HepG2 (cell line): ENCODE results near the gene POU5F1. TPM values are rescaled to one million over a fixed set of nuclear protein-coding genes. Genes with fewer than 3 reads are reported as not detected.

ENCODE experiments used
- ARID2 ChIP-seq: sonication (generic); formaldehyde crosslinking; IDR thresholded peaks from 2 replicates; pipeline ENCODE4 v1.8.1; 2022; ENCODE audit warnings: mild to moderate bottlenecking, missing genetic modification reagents, borderline replicate concordance
- ARID5B ChIP-seq: IDR thresholded peaks from 2 replicates; pipeline ENCODE4 v1.4.0; 2020; ENCODE audit warnings: mild to moderate bottlenecking, missing genetic modification reagents
- BRCA1 ChIP-seq: sonication (generic); formaldehyde crosslinking; IDR thresholded peaks from 2 replicates; pipeline ENCODE4 v1.4.0; 2020; ENCODE audit warnings: missing genetic modification reagents
- CAMTA2 ChIP-seq: sonication (generic); formaldehyde crosslinking; IDR thresholded peaks from 2 replicates; pipeline ENCODE4 v1.4.0; 2020; ENCODE audit warnings: mild to moderate bottlenecking, missing genetic modification reagents, borderline replicate concordance
- GABPA ChIP-seq, 2 experiments: IDR thresholded peaks; 2 replicates each; pipeline ENCODE4 v1.6.1; 2011 to 2016; ENCODE audit warnings: low read depth in 2 of 2, low read length in 1 of 2, missing biosample characterization in 1 of 2, missing genetic modification characterization in 1 of 2
- KLF15 ChIP-seq: sonication (generic); formaldehyde crosslinking; IDR thresholded peaks from 2 replicates; pipeline ENCODE4 v1.8.1; 2023; ENCODE audit warnings: borderline replicate concordance, mild to moderate bottlenecking, inconsistent platforms, missing genetic modification reagents, mixed read lengths
- MAZ ChIP-seq, 2 experiments: sonication (generic) in 1 of 2; formaldehyde crosslinking in 1 of 2; IDR thresholded peaks; 2 replicates each; pipeline versions ENCODE4 v1.5.0 to v1.6.1; 2012 to 2020; ENCODE audit warnings: low read depth in 2 of 2, mild to moderate bottlenecking in 2 of 2, borderline replicate concordance in 1 of 2, improper control_type of control experiment in 1 of 2, low read length in 1 of 2, missing genetic modification reagents in 1 of 2, moderate library complexity in 1 of 2
- PAXIP1 ChIP-seq: sonication (generic); formaldehyde crosslinking; conservative IDR thresholded peaks from 2 replicates; pipeline ENCODE4 v1.4.0; 2020; ENCODE audit warnings: mild to moderate bottlenecking, missing genetic modification reagents, moderate library complexity
- REL ChIP-seq: sonication (generic); formaldehyde crosslinking; conservative IDR thresholded peaks from 2 replicates; pipeline ENCODE4 v1.8.0; 2022; ENCODE audit warnings: mild to moderate bottlenecking, missing genetic modification reagents, moderate library complexity
- SYNCRIP ChIP-seq: fragments of 200-400 bp; formaldehyde crosslinking; IDR thresholded peaks from 2 replicates; pipeline ENCODE4 v1.6.1; 2018; ENCODE audit warnings: mild to moderate bottlenecking, low read depth, low read length; ENCODE audit not compliant: insufficient read depth
- U2AF1 ChIP-seq: fragments of 200-400 bp; formaldehyde crosslinking; optimal IDR thresholded peaks from 2 replicates; pipeline ENCODE3; 2017; ENCODE audit warnings: mild to moderate bottlenecking, low read depth, low read length
- ZBTB26 ChIP-seq: IDR thresholded peaks from 2 replicates; pipeline ENCODE4 v1.6.1; 2016; ENCODE audit warnings: missing compliant biosample characterization, missing genetic modification reagents, borderline replicate concordance
- ZBTB38 ChIP-seq: sonication (generic); formaldehyde crosslinking; IDR thresholded peaks from 2 replicates; pipeline ENCODE4 v1.5.1; 2020; ENCODE audit warnings: mild to moderate bottlenecking, missing genetic modification reagents
- ZNF263 ChIP-seq: sonication (generic); formaldehyde crosslinking; IDR thresholded peaks from 2 replicates; pipeline ENCODE4 v1.4.0; 2020; ENCODE audit warnings: missing genetic modification reagents
- ZNF484 ChIP-seq: sonication (generic); formaldehyde crosslinking; IDR thresholded peaks from 2 replicates; pipeline ENCODE4 v1.5.1; 2020; ENCODE audit warnings: mild to moderate bottlenecking, low read depth, missing genetic modification reagents, borderline replicate concordance
- ZNF570 ChIP-seq: sonication (generic); formaldehyde crosslinking; IDR thresholded peaks from 2 replicates; pipeline ENCODE4 v1.4.0; 2020; ENCODE audit warnings: mild to moderate bottlenecking, missing genetic modification reagents, borderline replicate concordance
- ZNF597 ChIP-seq: sonication (generic); formaldehyde crosslinking; IDR thresholded peaks from 2 replicates; pipeline ENCODE4 v1.5.0; 2020; ENCODE audit warnings: missing genetic modification reagents
- ZNF782 ChIP-seq: sonication (generic); formaldehyde crosslinking; IDR thresholded peaks from 2 replicates; pipeline ENCODE4 v1.4.0; 2020; ENCODE audit warnings: missing genetic modification reagents, mild to moderate bottlenecking, borderline replicate concordance
- polyA plus RNA-seq, 8 experiments: library from polyadenylated mRNA; depleted of rRNA in 3 of 8; stranded (reverse) in 7 of 8; unstranded in 1 of 8; fragments of >200 nt; fragmentation: Illumina TruSeq in 4 of 8; extraction: Trizol in 4 of 8; gene quantifications; 2 replicates each; pipeline versions ENCODE4 v1.2.1 to v1.2.3, GENCODE V29; 2011 to 2016; ENCODE audit warnings: low read depth in 4 of 8, missing spikeins in 1 of 8, mixed read lengths in 1 of 8; ENCODE audit not compliant: insufficient read depth in 1 of 8
- total RNA-seq, 5 experiments: library from RNA; depleted of rRNA; stranded (reverse); fragments of >200 nt; fragmentation: Illumina TruSeq; extraction: Trizol; gene quantifications; 2 replicates each; pipeline ENCODE4 v1.2.3, GENCODE V29; 2016; ENCODE audit warnings: low read depth in 1 of 5

POU5F1 gene
- total and polyA plus RNA-seq, 2 of the 13 experiments (the other 11 are each of a cell fraction or from before 2014, with no cell fraction given) = 2.5 to 7.2 TPM

GRCh38 chr6:31197559-31198305 is 27.2 kb upstream of the POU5F1 start (continued):
- TF ChIP-seq ARID5B (CRISPR knock-in tag) (peak; percentile 53), ZNF263 (CRISPR knock-in tag) (peak; percentile 22; the same call in 1 of the 2 replicates), ARID2 (no peak), ZNF570 (CRISPR knock-in tag) (no peak), BRCA1 (CRISPR knock-in tag) (no peak), ZNF782 (CRISPR knock-in tag) (no peak), ZNF597 (CRISPR knock-in tag) (no peak), SYNCRIP (no peak), REL (CRISPR knock-in tag) (peak; percentile 76; the same call in 1 of the 2 replicates), CAMTA2 (CRISPR knock-in tag) (no peak; the same call in 1 of the 2 replicates), ZBTB38 (no peak), GABPA (IDR thresholded peaks at IDR 0.05; ENCODE audit: low read depth, low read length) (peak; percentile 64), GABPA (CRISPR knock-in tag; IDR thresholded peaks at IDR 0.05; ENCODE audit: low read depth) (peak; percentile 85), U2AF1 (peak; percentile 73), MAZ (IDR thresholded peaks at IDR 0.05; ENCODE audit: borderline replicate concordance, low read depth, low read length) (peak; percentile 85), MAZ (CRISPR knock-in tag; IDR thresholded peaks at IDR 0.05; ENCODE audit: low read depth) (no peak), ZBTB26 (CRISPR knock-in tag) (no peak), ZNF484 (no peak), KLF15 (no peak), PAXIP1 (CRISPR knock-in tag) (peak; percentile 73)
